Keratinocyte (primary cell): ENCODE data around the gene SERPINB5. TPM values are rescaled to one million over a fixed set of nuclear protein-coding genes. Genes with fewer than 3 reads are reported as not detected.

Experiments used
- DNase-seq: peaks from one replicate; pipeline ENCODE4 v3.0.0-alpha.2; 2011; ENCODE audit warnings: low read depth, missing footprints, low spot score
- FAIRE-seq: peaks from 2 replicates; lab custom pipeline; 2011; peaks lifted over from hg19 to GRCh38; lab: Jason Lieb, UNC
- H2AFZ ChIP-seq: 2 replicates; pipeline ENCODE4 v1.6.0; 2012; ENCODE audit warnings: low read length, control low read depth, inconsistent platforms; ENCODE audit not compliant: control insufficient read depth
- H3K27ac ChIP-seq: 2 replicates; pipeline ENCODE4 v1.5.1; 2011; ENCODE audit warnings: low read length; ENCODE audit not compliant: control insufficient read depth, insufficient read depth
- H3K27me3 ChIP-seq: 3 replicates; pipeline ENCODE4 v1.6.0; 2011; ENCODE audit warnings: low read length; ENCODE audit not compliant: control insufficient read depth, insufficient read depth; ENCODE audit errors: extremely low read depth
- H3K36me3 ChIP-seq, 2 experiments: 2 replicates in 1 of 2; 3 replicates in 1 of 2; pipeline ENCODE4 v1.5.1; 2011; ENCODE audit warnings: low read length in 2 of 2, mild to moderate bottlenecking in 1 of 2; ENCODE audit not compliant: control insufficient read depth in 2 of 2, insufficient read depth in 2 of 2; ENCODE audit errors: extremely low read depth in 1 of 2
- H3K4me1 ChIP-seq: 3 replicates; pipeline ENCODE4 v1.5.1; 2011; ENCODE audit warnings: low read length; ENCODE audit not compliant: control insufficient read depth, insufficient read depth; ENCODE audit errors: extremely low read depth
- H3K4me2 ChIP-seq: 3 replicates; pipeline ENCODE4 v1.6.0; 2011; ENCODE audit warnings: low read depth, low read length; ENCODE audit not compliant: control insufficient read depth, insufficient read depth; ENCODE audit errors: extremely low read depth
- H3K4me3 ChIP-seq, 3 experiments: fragments of 200-600 bp in 1 of 3; sonication (generic) in 1 of 3; 2 replicates in 2 of 3; 3 replicates in 1 of 3; pipeline ENCODE4 v1.5.1; 2011 to 2016; ENCODE audit warnings: low read length in 3 of 3, mild to moderate bottlenecking in 3 of 3, control low read depth in 2 of 3, inconsistent platforms in 1 of 3, low read depth in 1 of 3, mixed read lengths in 1 of 3, mixed run types in 1 of 3, moderate library complexity in 1 of 3; ENCODE audit not compliant: control insufficient read depth in 2 of 3, insufficient read depth in 2 of 3; ENCODE audit errors: extremely low read depth in 1 of 3
- H3K79me2 ChIP-seq: 2 replicates; pipeline ENCODE4 v1.6.0; 2012; ENCODE audit warnings: low read length; ENCODE audit not compliant: control insufficient read depth, insufficient read depth
- H3K9ac ChIP-seq: 3 replicates; pipeline ENCODE4 v1.6.0; 2011; ENCODE audit warnings: low read length; ENCODE audit not compliant: control insufficient read depth, insufficient read depth; ENCODE audit errors: extremely low read depth
- H3K9me1 ChIP-seq: 3 replicates; pipeline ENCODE4 v1.6.0; 2011; ENCODE audit warnings: low read length; ENCODE audit not compliant: control insufficient read depth, insufficient read depth; ENCODE audit errors: extremely low read depth
- H3K9me3 ChIP-seq: 2 replicates; pipeline ENCODE4 v1.5.1; 2012; ENCODE audit warnings: low read depth, low read length; ENCODE audit not compliant: control insufficient read depth
- H4K20me1 ChIP-seq: 3 replicates; pipeline ENCODE4 v1.6.0; 2011; ENCODE audit warnings: low read length; ENCODE audit not compliant: control insufficient read depth, insufficient read depth; ENCODE audit errors: extremely low read depth
- CTCF ChIP-seq, 3 experiments: IDR thresholded peaks in 1 of 3; conservative IDR thresholded peaks in 1 of 3; optimal IDR thresholded peaks in 1 of 3; 2 replicates in 2 of 3; 3 replicates in 1 of 3; pipeline versions ENCODE3 to v1.5.1; 2011; ENCODE audit warnings: low read length in 3 of 3, mild to moderate bottlenecking in 3 of 3, moderate library complexity in 2 of 3, control low read depth in 1 of 3, inconsistent platforms in 1 of 3; ENCODE audit not compliant: insufficient read depth in 2 of 3; ENCODE audit errors: extremely low read depth in 1 of 3
- EZH2 ChIP-seq: IDR thresholded peaks from one replicate; pipeline ENCODE4 v1.6.1; 2012; ENCODE audit warnings: inconsistent platforms, mild to moderate bottlenecking, low read length, moderate library complexity
- dilution Hi-C: fragments of 300-500 bp; cut with MboI; formaldehyde crosslinking; loops from one replicate; pipeline ENCODE4 v1.7.0; 2020; ENCODE audit warnings: low sequenced_read_pairs; ENCODE audit not compliant: extremely low pct_ligation_motif_present
- polyA plus RNA-seq, 5 experiments: library from polyadenylated mRNA; depleted of rRNA in 3 of 5; stranded (reverse) in 3 of 5; stranded (forward) in 1 of 5; unstranded in 1 of 5; fragments of >200 nt; gene quantifications; 1 replicate in 1 of 5; 2 replicates in 3 of 5; 3 replicates in 1 of 5; pipeline versions ENCODE4 v1.2.1 to v1.2.3, GENCODE V29; 2011 to 2012; ENCODE audit warnings: missing spikeins in 2 of 5, low read depth in 1 of 5, low replicate concordance in 1 of 5

The SERPINB5 gene
- polyA plus RNA-seq, 1 donor (not counting 4 experiments of a cell fraction or from before 2014, with no cell fraction given) = 833 TPM

- H2AFZ ChIP-seq = no peak overlapping the region
- FAIRE-seq (peak; percentile 92), DNase-seq (no peak)
- no peak for TF ChIP-seq EZH2
- no peak for TF ChIP-seq CTCF (optimal IDR thresholded peaks at IDR 0.05 in 1 of 3, IDR thresholded peaks at IDR 0.05 in 1 of 3, conservative IDR thresholded peaks at IDR 0.05 in 1 of 3; ENCODE audit: extremely low read depth in 1 of 3, insufficient read depth in 2 of 3, low read length in 3 of 3)
- no peaks in the 10 kb centered on the region for H4K20me1 ChIP-seq
- peak overlapping the region; percentile 85 for H3K9ac ChIP-seq
- H3K79me2 ChIP-seq = peaks cover 8% of the 10 kb centered on the region
- no peaks in the 10 kb centered on the region for H3K9me1 ChIP-seq
- peaks cover 43% of the 10 kb centered on the region for H3K4me1 ChIP-seq
- H3K4me3 ChIP-seq = peak overlapping the region in 2 of 3 experiments; percentile 28 to 42
- dilution Hi-C loops = no loop called here
- H3K36me3 ChIP-seq = peaks cover 0 to 3% of the 10 kb centered on the region in 2 experiments
- H3K4me2 ChIP-seq = peak overlapping the region; percentile 76
- H3K9me3 ChIP-seq = no peaks in the 10 kb centered on the region
- H3K27ac ChIP-seq = peak overlapping the region; percentile 99
- H3K27me3 ChIP-seq = no peaks in the 10 kb centered on the region
Observed at GRCh38 chr18:63472380-63472779, 4.4 kb upstream of the SERPINB5 start.

- H3K27ac ChIP-seq = peak overlapping the region; percentile 100
- dilution Hi-C loops = no loop called here
- H3K9me3 ChIP-seq = no peaks in the 10 kb centered on the region
- DNase-seq (no peak), FAIRE-seq (no peak)
- TF ChIP-seq EZH2 = no peak
- TF ChIP-seq CTCF (optimal IDR thresholded peaks at IDR 0.05 in 1 of 3, IDR thresholded peaks at IDR 0.05 in 1 of 3, conservative IDR thresholded peaks at IDR 0.05 in 1 of 3; ENCODE audit: extremely low read depth in 1 of 3, insufficient read depth in 2 of 3, low read length in 3 of 3) = no peak
- peaks cover 31% of the 10 kb centered on the region for H4K20me1 ChIP-seq
- H3K9me1 ChIP-seq = peaks cover 2% of the 10 kb centered on the region
- peaks cover 15 to 49% of the 10 kb centered on the region in 2 experiments for H3K36me3 ChIP-seq
- H3K4me3 ChIP-seq = peak overlapping the region; percentile 79 to 98 (median 96)
- peaks cover 57% of the 10 kb centered on the region for H3K79me2 ChIP-seq
- no peaks in the 10 kb centered on the region for H3K27me3 ChIP-seq
- H3K4me2 ChIP-seq = peak overlapping the region; percentile 79
- H3K4me1 ChIP-seq = peaks cover 48% of the 10 kb centered on the region
- no peak overlapping the region for H2AFZ ChIP-seq
- peak overlapping the region; percentile 100 for H3K9ac ChIP-seq
Observed at GRCh38 chr18:63477200-63477599, 442 bp downstream of the SERPINB5 start.
